GM18873 (cell line): ENCODE results near the gene ENOX1.
"Not testable (repeated sequence)": the region's sequence is repeated elsewhere in the genome, so short reads cannot be mapped to it uniquely, and the experiment has no call there.

Experiments used
- ATAC-seq: cut with Tn5 transposase; IDR thresholded peaks from one replicate; pipeline ENCODE4 v1.9.1; 2021; ENCODE audit warnings: mild to moderate bottlenecking, moderate library complexity, moderate number of reproducible peaks; ENCODE audit not compliant: unreplicated experiment, low FRiP score

ENOX1 gene

GRCh38 chr13:43786766-43787517 is at the start of gene ENOX1:
Gene ENOX1, minus strand, starts transcription at chr13:43786972.
- ATAC-seq, result no peak

GRCh38 chr13:43835701-43836100 is 48.9 kb upstream of the ENOX1 start:
- no peak for ATAC-seq

- ATAC-seq, result no peak
Measured at GRCh38 chr13:43831088-43831487, 44.3 kb upstream of the ENOX1 start.

- ATAC-seq, result no peak
Measured at GRCh38 chr13:43830497-43830881, 43.7 kb upstream of the ENOX1 start.

GRCh38 chr13:43824656-43825055 is 37.9 kb upstream of the ENOX1 start:
- ATAC-seq, result not testable (repeated sequence)

- no peak for ATAC-seq
Measured at GRCh38 chr13:43822969-43823368, 36.2 kb upstream of the ENOX1 start.

- ATAC-seq, result no peak
Measured at GRCh38 chr13:43816401-43816889, 29.7 kb upstream of the ENOX1 start.

- no peak for ATAC-seq
Measured at GRCh38 chr13:43815204-43815603, 28.4 kb upstream of the ENOX1 start.

- no peak for ATAC-seq
Measured at GRCh38 chr13:43808676-43809075, 21.9 kb upstream of the ENOX1 start.

GRCh38 chr13:43805681-43806128 is 18.9 kb upstream of the ENOX1 start:
- no peak for ATAC-seq

- ATAC-seq, result no peak
Measured at GRCh38 chr13:43805071-43805468, 18.3 kb upstream of the ENOX1 start.

- ATAC-seq, result no peak
Measured at GRCh38 chr13:43804461-43805070, 17.8 kb upstream of the ENOX1 start.

GRCh38 chr13:43802511-43802910 is 15.7 kb upstream of the ENOX1 start:
- no peak for ATAC-seq

- no peak for ATAC-seq
Measured at GRCh38 chr13:43800828-43801227, 14.1 kb upstream of the ENOX1 start.

GRCh38 chr13:43799191-43799590 is 12.4 kb upstream of the ENOX1 start:
- no peak for ATAC-seq

- ATAC-seq, result no peak
Measured at GRCh38 chr13:43797869-43798268, 11.1 kb upstream of the ENOX1 start.

GRCh38 chr13:43797159-43797558 is 10.4 kb upstream of the ENOX1 start:
- no peak for ATAC-seq

- ATAC-seq, result no peak
Measured at GRCh38 chr13:43794416-43794815, 7.6 kb upstream of the ENOX1 start.

- ATAC-seq, result no peak
Measured at GRCh38 chr13:43792076-43792881, 5.5 kb upstream of the ENOX1 start.

GRCh38 chr13:43787997-43788396 is 1.2 kb upstream of the ENOX1 start:
- no peak for ATAC-seq

- ATAC-seq, result no peak
Measured at GRCh38 chr13:43787518-43787891, 733 bp upstream of the ENOX1 start.
